ENCODE results near the gene FBXW8.

The FBXW8 gene

GRCh38 chr12:116910645-116911451, at the start of gene FBXW8:
Gene FBXW8, plus strand, starts transcription at chr12:116910950. Its CDS starts 88 bp downstream, at chr12:116911038.
- DNase-seq (ENCODE audit: low read depth): no peak

GRCh38 chr12:116861320-116861719, 49.4 kb upstream of the FBXW8 start:
- DNase-seq (ENCODE audit: low read depth): peak; percentile 22

GRCh38 chr12:116862167-116862566, 48.6 kb upstream of the FBXW8 start:
- no peak for DNase-seq (ENCODE audit: low read depth)

GRCh38 chr12:116863275-116863767, 47.4 kb upstream of the FBXW8 start:
- DNase-seq (ENCODE audit: low read depth): peak; percentile 22

GRCh38 chr12:116864371-116865160, 46.2 kb upstream of the FBXW8 start:
- DNase-seq (ENCODE audit: low read depth): peak; percentile 47

GRCh38 chr12:116867523-116867922, 43.2 kb upstream of the FBXW8 start:
- DNase-seq (ENCODE audit: low read depth): no peak

- no peak for DNase-seq (ENCODE audit: low read depth)
Measured at GRCh38 chr12:116870306-116870705, 40.4 kb upstream of the FBXW8 start.

- DNase-seq (ENCODE audit: low read depth): no peak
Measured at GRCh38 chr12:116874324-116874995, 36.3 kb upstream of the FBXW8 start.

GRCh38 chr12:116876151-116876869, 34.4 kb upstream of the FBXW8 start:
- no peak for DNase-seq (ENCODE audit: low read depth)

GRCh38 chr12:116878567-116879508, 31.9 kb upstream of the FBXW8 start:
- no peak for DNase-seq (ENCODE audit: low read depth)

- no peak for DNase-seq (ENCODE audit: low read depth)
Measured at GRCh38 chr12:116879509-116880212, 31.1 kb upstream of the FBXW8 start.

- DNase-seq (ENCODE audit: low read depth): no peak
Measured at GRCh38 chr12:116880213-116880816, 30.4 kb upstream of the FBXW8 start.

- DNase-seq (ENCODE audit: low read depth): no peak
Measured at GRCh38 chr12:116880817-116881324, 29.9 kb upstream of the FBXW8 start.

- DNase-seq (ENCODE audit: low read depth): no peak
Measured at GRCh38 chr12:116881325-116881876, 29.3 kb upstream of the FBXW8 start, which contains the start of gene HRK. Gene HRK, minus strand, starts transcription at chr12:116881441. Its CDS starts 134 bp downstream, at chr12:116881307.

- DNase-seq (ENCODE audit: low read depth): no peak
Measured at GRCh38 chr12:116881877-116882507, 28.8 kb upstream of the FBXW8 start.

GRCh38 chr12:116882742-116883141, 28.0 kb upstream of the FBXW8 start:
- no peak for DNase-seq (ENCODE audit: low read depth)

GRCh38 chr12:116884871-116885270, 25.9 kb upstream of the FBXW8 start:
- DNase-seq (ENCODE audit: low read depth): no peak

GRCh38 chr12:116885491-116885890, 25.3 kb upstream of the FBXW8 start:
- DNase-seq (ENCODE audit: low read depth): no peak
